ENCODE results near the gene TPP2.

TPP2 gene

GRCh38 chr13:102593466-102593865 lies 3.3 kb upstream of the TPP2 start:
- H3K27ac ChIP-seq = no peak overlapping the region
- H3K4me1 ChIP-seq = peaks cover 0 to 21% (median 8%) of the 10 kb centered on the region in 4 donors
- H3K9me3 ChIP-seq = no peaks in the 10 kb centered on the region
- intact Hi-C loops (cut with DNase I; ENCODE audit: low total_unique reads) = no loop called here
- H3K36me3 ChIP-seq = no peaks in the 10 kb centered on the region
- no peak for DNase-seq
- no peaks in the 10 kb centered on the region for H3K27me3 ChIP-seq
- TF ChIP-seq CTCF (IDR thresholded peaks at IDR 0.05) = no peak
- H3K4me3 ChIP-seq = no peak overlapping the region

- Histone ChIP-seq H3K9me3 (no peaks in the 10 kb centered on the region), H3K27ac (peak overlapping the region; percentile 99), H3K4me3 (peak overlapping the region; percentile 92 to 95), H3K4me1 (peaks cover 0 to 40% (median 18%) of the 10 kb centered on the region in 4 donors), H3K36me3 (no peaks in the 10 kb centered on the region), H3K27me3 (no peaks in the 10 kb centered on the region)
- peak; percentile 30 to 70 for DNase-seq
- intact Hi-C loops (cut with DNase I; ENCODE audit: low total_unique reads) = loop anchor here (5.0 kb wide), 2 partner anchors 50 to 200 kb away; partner anchors contain the start of genes BIVM and POGLUT2
- no peak for TF ChIP-seq CTCF (IDR thresholded peaks at IDR 0.05)
Measured at GRCh38 chr13:102597029-102597961, 509 bp downstream of the TPP2 start.

- intact Hi-C loops (cut with DNase I; ENCODE audit: low total_unique reads) = loop anchor here (5.0 kb wide), 2 partner anchors 49 to 199 kb away; partner anchors contain the start of genes BIVM and POGLUT2
- Histone ChIP-seq H3K4me1 (peaks cover 0 to 35% (median 15%) of the 10 kb centered on the region in 4 donors), H3K9me3 (no peaks in the 10 kb centered on the region), H3K4me3 (peak overlapping the region; percentile 92 to 95), H3K27ac (peak overlapping the region; percentile 5 to 41), H3K27me3 (no peaks in the 10 kb centered on the region), H3K36me3 (no peaks in the 10 kb centered on the region)
- TF ChIP-seq CTCF (IDR thresholded peaks at IDR 0.05) = no peak
- DNase-seq = no peak
Measured at GRCh38 chr13:102598061-102598460, 1.3 kb downstream of the TPP2 start.

- Histone ChIP-seq H3K9me3 (no peaks in the 10 kb centered on the region), H3K27ac (no peak overlapping the region), H3K4me1 (peaks cover 0 to 35% (median 15%) of the 10 kb centered on the region in 4 donors), H3K27me3 (no peaks in the 10 kb centered on the region), H3K4me3 (no peak overlapping the region), H3K36me3 (no peaks in the 10 kb centered on the region)
- no peak for TF ChIP-seq CTCF (IDR thresholded peaks at IDR 0.05)
- DNase-seq = no peak
- intact Hi-C loops (cut with DNase I; ENCODE audit: low total_unique reads) = loop anchor here (5.0 kb wide), 2 partner anchors 48 to 198 kb away; partner anchors contain the start of genes BIVM and POGLUT2
Measured at GRCh38 chr13:102599426-102600012, 2.7 kb downstream of the TPP2 start.

- Histone ChIP-seq H3K4me1 (no peaks in the 10 kb centered on the region), H3K9me3 (no peaks in the 10 kb centered on the region), H3K36me3 (peaks cover 19 to 51% (median 50%) of the 10 kb centered on the region in 3 donors), H3K4me3 (no peak overlapping the region), H3K27ac (no peak overlapping the region), H3K27me3 (no peaks in the 10 kb centered on the region)
- intact Hi-C loops (cut with DNase I; ENCODE audit: low total_unique reads) = no loop called here
- TF ChIP-seq CTCF (IDR thresholded peaks at IDR 0.05) = no peak
- no peak for DNase-seq
Measured at GRCh38 chr13:102606537-102607309, 9.9 kb downstream of the TPP2 start.
